Fibroblast of lung (primary cell): ENCODE data around the gene GPR15LG. TPM values are rescaled to one million over a fixed set of nuclear protein-coding genes. Genes with fewer than 3 reads are reported as not detected.

Experiments used
- DNase-seq, 2 donors: peaks; one replicate each; pipeline versions ENCODE4 v3.0.0 to v3.0.0-alpha.2; 2010; ENCODE audit warnings: low read depth in 2 of 2
- H2AFZ ChIP-seq: 2 replicates; pipeline ENCODE4 v1.5.1; 2012; ENCODE audit warnings: low read length, control low read depth, inconsistent platforms
- H3K27ac ChIP-seq: 2 replicates; pipeline ENCODE4 v1.5.1; 2011; ENCODE audit warnings: low read length, control low read depth; ENCODE audit not compliant: insufficient read depth
- H3K27me3 ChIP-seq: 2 replicates; pipeline ENCODE4 v1.5.1; 2011; ENCODE audit warnings: mild to moderate bottlenecking, low read length; ENCODE audit not compliant: control insufficient read depth, insufficient read depth
- H3K36me3 ChIP-seq: 2 replicates; pipeline ENCODE4 v1.5.1; 2011; ENCODE audit warnings: low read length; ENCODE audit not compliant: control insufficient read depth, insufficient read depth
- H3K4me1 ChIP-seq: 2 replicates; pipeline ENCODE4 v1.5.1; 2011; ENCODE audit warnings: low read length; ENCODE audit not compliant: control insufficient read depth, insufficient read depth; ENCODE audit errors: extremely low read depth
- H3K4me2 ChIP-seq: 2 replicates; pipeline ENCODE4 v1.5.1; 2011; ENCODE audit warnings: low read length, control low read depth; ENCODE audit not compliant: insufficient read depth; ENCODE audit errors: extremely low read depth
- H3K4me3 ChIP-seq, 4 experiments: fragments of 200-600 bp in 1 of 4; sonication (generic) in 1 of 4; replicated peaks in 1 of 4; 2 replicates each; pipeline ENCODE4 v1.5.1; 2011 to 2016; ENCODE audit warnings: low read length in 4 of 4, low read depth in 3 of 4, mild to moderate bottlenecking in 3 of 4, control low read depth in 2 of 4, inconsistent platforms in 1 of 4, mixed read lengths in 1 of 4; ENCODE audit not compliant: insufficient read depth in 1 of 4; ENCODE audit errors: control extremely low read depth in 1 of 4
- H3K79me2 ChIP-seq: 2 replicates; pipeline ENCODE4 v1.5.1; 2012; ENCODE audit warnings: mild to moderate bottlenecking, low read length, inconsistent platforms; ENCODE audit not compliant: control insufficient read depth, insufficient read depth
- H3K9ac ChIP-seq: 2 replicates; pipeline ENCODE4 v1.5.1; 2011; ENCODE audit warnings: mild to moderate bottlenecking, low read length, control low read depth; ENCODE audit not compliant: insufficient read depth
- H3K9me3 ChIP-seq: 2 replicates; pipeline ENCODE4 v1.5.1; 2012; ENCODE audit warnings: low read depth, low read length; ENCODE audit not compliant: control insufficient read depth, insufficient read depth
- H4K20me1 ChIP-seq: 2 replicates; pipeline ENCODE4 v1.5.1; 2011; ENCODE audit warnings: low read length; ENCODE audit not compliant: control insufficient read depth, insufficient read depth; ENCODE audit errors: extremely low read depth
- CTCF ChIP-seq, 2 donors: IDR thresholded peaks in 1 of 2; conservative IDR thresholded peaks in 1 of 2; 1 replicate in 1 of 2; 2 replicates in 1 of 2; pipeline ENCODE4 v1.5.1; 2011 to 2012; ENCODE audit warnings: low read length in 2 of 2, control low read depth in 1 of 2, inconsistent platforms in 1 of 2, low read depth in 1 of 2, mild to moderate bottlenecking in 1 of 2
- EZH2 ChIP-seq: IDR thresholded peaks from 2 replicates; pipeline ENCODE4 v1.5.1; 2012; ENCODE audit warnings: low read length, control low read depth, mild to moderate bottlenecking; ENCODE audit errors: missing control alignments
- polyA plus RNA-seq, 2 donors: library from polyadenylated mRNA; depleted of rRNA in 1 of 2; stranded (reverse) in 1 of 2; unstranded in 1 of 2; fragments of >200 nt; gene quantifications; 2 replicates each; pipeline ENCODE4 v1.2.1, GENCODE V29; 2011 to 2012; ENCODE audit warnings: missing spikeins in 1 of 2
- total RNA-seq: library from RNA; depleted of rRNA; stranded (reverse); fragments of >200 nt; gene quantifications from 2 replicates; pipeline ENCODE4 v1.2.1, GENCODE V29; 2014

The GPR15LG gene
- total and polyA plus RNA-seq, 2 donors (not counting 1 experiment from before 2014, with no cell fraction given), result not detected

GRCh38 chr10:84208023-84208422 is 34.4 kb downstream of the GPR15LG start:
- Histone ChIP-seq H3K4me2 (no peak overlapping the region), H3K36me3 (no peaks in the 10 kb centered on the region), H3K79me2 (no peaks in the 10 kb centered on the region), H2AFZ (no peak overlapping the region), H3K27ac (no peak overlapping the region), H3K9ac (no peak overlapping the region), H4K20me1 (no peaks in the 10 kb centered on the region), H3K4me3 (no peak overlapping the region), H3K9me3 (no peaks in the 10 kb centered on the region), H3K27me3 (no peaks in the 10 kb centered on the region), H3K4me1 (no peaks in the 10 kb centered on the region)
- no peak for TF ChIP-seq CTCF (conservative IDR thresholded peaks at IDR 0.05 in 1 of 2, IDR thresholded peaks at IDR 0.05 in 1 of 2; ENCODE audit: low read depth in 1 of 2, low read length in 2 of 2)
- no peak for TF ChIP-seq EZH2
- no peak for DNase-seq

GRCh38 chr10:84211566-84211965 is 38.0 kb downstream of the GPR15LG start:
- TF ChIP-seq EZH2, result no peak
- TF ChIP-seq CTCF (conservative IDR thresholded peaks at IDR 0.05 in 1 of 2, IDR thresholded peaks at IDR 0.05 in 1 of 2; ENCODE audit: low read depth in 1 of 2, low read length in 2 of 2), result no peak
- Histone ChIP-seq H3K9me3 (no peaks in the 10 kb centered on the region), H4K20me1 (no peaks in the 10 kb centered on the region), H3K9ac (no peak overlapping the region), H3K4me1 (no peaks in the 10 kb centered on the region), H3K36me3 (no peaks in the 10 kb centered on the region), H3K27me3 (no peaks in the 10 kb centered on the region), H3K79me2 (no peaks in the 10 kb centered on the region), H3K4me2 (no peak overlapping the region), H2AFZ (no peak overlapping the region), H3K27ac (no peak overlapping the region), H3K4me3 (no peak overlapping the region)
- DNase-seq, result no peak

- TF ChIP-seq EZH2, result no peak
- TF ChIP-seq CTCF (conservative IDR thresholded peaks at IDR 0.05 in 1 of 2, IDR thresholded peaks at IDR 0.05 in 1 of 2; ENCODE audit: low read depth in 1 of 2, low read length in 2 of 2), result no peak
- H3K4me3 ChIP-seq, result no peak overlapping the region
- H3K27ac ChIP-seq, result no peak overlapping the region
- no peak overlapping the region for H3K9ac ChIP-seq
- H3K4me1 ChIP-seq, result no peaks in the 10 kb centered on the region
- no peaks in the 10 kb centered on the region for H3K79me2 ChIP-seq
- H3K36me3 ChIP-seq, result no peaks in the 10 kb centered on the region
- H3K27me3 ChIP-seq, result no peaks in the 10 kb centered on the region
- no peaks in the 10 kb centered on the region for H4K20me1 ChIP-seq
- H3K4me2 ChIP-seq, result no peak overlapping the region
- DNase-seq, result no peak
- H2AFZ ChIP-seq, result no peak overlapping the region
- H3K9me3 ChIP-seq, result no peaks in the 10 kb centered on the region
Measured at GRCh38 chr10:84212014-84212413, 38.4 kb downstream of the GPR15LG start.
